ENCODE results near the gene MCAT. TPM values are rescaled to one million over a fixed set of nuclear protein-coding genes. Genes with fewer than 3 reads are reported as not detected.

Gene MCAT
- total and polyA plus RNA-seq, 7 experiments from 2014 or later = 7.1 to 17.9 (median 10.5) TPM

DNA sequence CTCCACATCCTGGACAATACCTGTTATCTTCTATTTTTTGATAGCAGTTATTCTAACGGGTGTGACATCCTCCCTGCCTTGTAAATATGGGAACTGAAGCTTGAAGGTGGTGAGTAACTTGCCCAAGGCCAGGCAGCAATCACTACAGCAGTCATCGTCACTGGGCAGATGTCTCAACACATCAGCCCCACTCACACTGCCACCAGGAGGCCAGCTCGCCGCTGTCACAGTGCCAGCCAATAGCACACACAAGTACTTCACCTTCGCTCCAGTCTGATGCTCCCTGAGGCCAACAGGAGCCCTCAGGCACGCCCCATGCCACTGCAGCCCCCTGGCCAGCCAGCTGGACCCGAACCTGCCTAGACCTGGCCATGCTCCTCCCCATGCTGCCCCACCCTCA is 49.1 kb downstream of the MCAT start:
- Histone ChIP-seq H3K36me3 (ENCODE audit: control insufficient read depth in 2 of 3, insufficient read depth in 3 of 3, low read length in 3 of 3) (no peaks in the 10 kb centered on the region), H3K27me3 (ENCODE audit: control insufficient read depth in 2 of 2, insufficient read depth in 2 of 2, low read length in 2 of 2) (no peaks in the 10 kb centered on the region), H3K9me3 (ENCODE audit: control insufficient read depth in 2 of 3, low read length in 3 of 3) (peaks cover 0 to 12% (median 0%) of the 10 kb centered on the region in 3 experiments), H3K4me3 (ENCODE audit: low read length) (no peak overlapping the region), H3K27ac (ENCODE audit: low read depth, low read length) (no peak overlapping the region), H3K4me1 (ENCODE audit: control insufficient read depth in 2 of 2, insufficient read depth in 2 of 2, low read length in 2 of 2) (peaks cover 0 to 4% of the 10 kb centered on the region in 2 donors)
- DNase-seq = no peak
- intact Hi-C loops (cut with micrococcal nuclease) = loop anchor here in 1 of 2 donors (5.0 kb wide), 1 partner anchor 312 kb away; no protein-coding TSS in a partner anchor
- Mint-ChIP-seq H3K27me3 (no peaks in the 10 kb centered on the region), H3K36me3 (peaks cover 0 to 5% (median 4%) of the 10 kb centered on the region in 5 donors), H3K9me3 (peaks cover 3 to 14% (median 6%) of the 10 kb centered on the region in 11 donors), H3K27ac (no peak overlapping the region), H3K4me3 (no peak overlapping the region), H3K4me1 (peaks cover 3 to 9% (median 6%) of the 10 kb centered on the region in 7 donors)
- peak; percentile 39 for ATAC-seq
- POLR2A ChIA-PET = no interaction called here
- CTCF ChIA-PET = no interaction called here

DNA sequence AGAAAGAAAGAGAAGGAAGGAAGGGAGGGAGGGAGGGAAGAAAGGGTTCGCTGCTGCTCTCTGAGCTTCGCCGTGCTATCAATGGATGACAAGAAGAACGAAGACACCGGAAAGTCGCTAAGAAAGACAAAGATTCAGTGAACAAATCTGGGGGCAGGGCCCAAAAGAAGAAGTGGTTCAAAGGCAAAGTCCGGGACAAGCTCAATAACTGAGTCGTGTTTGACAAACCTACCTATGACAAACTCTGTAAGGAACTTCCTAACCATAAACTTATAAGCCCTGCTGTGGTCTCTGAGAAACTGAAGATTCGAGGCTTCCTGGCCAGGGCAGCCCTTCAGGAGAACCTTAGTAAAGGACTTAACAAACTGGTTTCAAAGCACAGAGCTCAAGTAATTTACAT is 51.1 kb downstream of the MCAT start:
- Histone ChIP-seq H3K4me1 (ENCODE audit: control insufficient read depth in 2 of 2, insufficient read depth in 2 of 2, low read length in 2 of 2) (peaks cover 0 to 8% of the 10 kb centered on the region in 2 donors), H3K9me3 (ENCODE audit: control insufficient read depth in 2 of 3, low read length in 3 of 3) (peaks cover 0 to 11% (median 0%) of the 10 kb centered on the region in 3 experiments), H3K27ac (ENCODE audit: low read depth, low read length) (no peak overlapping the region), H3K4me3 (ENCODE audit: low read length) (no peak overlapping the region), H3K27me3 (ENCODE audit: control insufficient read depth in 2 of 2, insufficient read depth in 2 of 2, low read length in 2 of 2) (no peaks in the 10 kb centered on the region), H3K36me3 (ENCODE audit: control insufficient read depth in 2 of 3, insufficient read depth in 3 of 3, low read length in 3 of 3) (no peaks in the 10 kb centered on the region)
- H3K36me3 Mint-ChIP-seq = peaks cover 0 to 5% (median 4%) of the 10 kb centered on the region in 5 donors
- H3K27me3 Mint-ChIP-seq = no peaks in the 10 kb centered on the region
- H3K4me1 Mint-ChIP-seq = peaks cover 6 to 17% (median 13%) of the 10 kb centered on the region in 7 donors
- peaks cover 3 to 14% (median 6%) of the 10 kb centered on the region in 11 donors for H3K9me3 Mint-ChIP-seq
- intact Hi-C loops (cut with micrococcal nuclease) = loop anchor here in 1 of 2 donors (5.0 kb wide), 1 partner anchor 310 kb away; no protein-coding TSS in a partner anchor
- ATAC-seq (no peak), DNase-seq (no peak)
- POLR2A ChIA-PET = no interaction called here
- CTCF ChIA-PET = no interaction called here
- peak overlapping the region in 1 of 9 donors; percentile 22 for H3K27ac Mint-ChIP-seq
- no peak overlapping the region for H3K4me3 Mint-ChIP-seq

DNA sequence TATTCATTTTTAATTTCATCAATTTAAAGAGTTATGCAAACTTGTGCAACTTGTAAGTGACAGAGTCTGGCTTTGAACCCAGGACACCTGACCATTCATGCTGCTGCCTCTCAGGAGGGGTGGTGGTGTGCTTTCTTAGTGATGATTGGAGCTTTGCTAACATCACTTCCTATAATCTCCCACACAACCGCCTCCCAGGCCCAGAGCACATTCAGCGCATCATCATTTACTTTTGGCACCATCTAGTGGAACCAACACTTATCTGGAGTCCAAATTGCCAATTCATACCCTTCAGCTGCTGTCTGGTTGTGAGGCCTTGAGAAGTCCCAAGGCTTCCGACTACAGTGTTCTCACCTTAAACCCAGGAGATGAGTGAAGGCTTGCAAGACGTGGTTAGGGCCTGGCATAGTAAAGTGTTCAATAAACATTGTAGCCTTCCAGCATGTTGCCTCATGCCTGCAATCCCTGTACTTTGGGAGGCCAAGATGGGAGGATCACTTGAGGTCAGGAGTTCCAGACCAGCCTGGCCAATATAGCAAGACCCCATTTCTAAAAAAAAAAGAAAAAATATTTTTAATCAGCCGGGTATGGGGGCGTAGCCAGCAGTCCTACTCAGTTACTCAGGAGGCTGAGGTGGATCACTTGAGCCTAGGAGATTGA is 52.9 kb downstream of the MCAT start:
- CTCF ChIA-PET = interaction anchor here (0.7 to 1.1 kb wide), 3 partner anchors 54 to 469 kb away, joined by 3 to 7 read pairs (median 3); no protein-coding TSS in a partner anchor
- Histone ChIP-seq H3K9me3 (ENCODE audit: control insufficient read depth in 2 of 3, low read length in 3 of 3) (no peaks in the 10 kb centered on the region), H3K4me3 (ENCODE audit: low read length) (no peak overlapping the region), H3K27ac (ENCODE audit: low read depth, low read length) (no peak overlapping the region), H3K36me3 (ENCODE audit: control insufficient read depth in 2 of 3, insufficient read depth in 3 of 3, low read length in 3 of 3) (no peaks in the 10 kb centered on the region), H3K27me3 (ENCODE audit: control insufficient read depth in 2 of 2, insufficient read depth in 2 of 2, low read length in 2 of 2) (no peaks in the 10 kb centered on the region), H3K4me1 (ENCODE audit: control insufficient read depth in 2 of 2, insufficient read depth in 2 of 2, low read length in 2 of 2) (peaks cover 8 to 13% of the 10 kb centered on the region in 2 donors)
- H3K9me3 Mint-ChIP-seq = peaks cover 0 to 1% (median 0%) of the 10 kb centered on the region in 11 donors
- intact Hi-C loops (cut with micrococcal nuclease) = loop anchor here in 1 of 2 donors (5.0 kb wide), 1 partner anchor 308 kb away; no protein-coding TSS in a partner anchor
- peak overlapping the region in 5 of 9 donors; percentile 10 to 78 (median 74) for H3K27ac Mint-ChIP-seq
- DNase-seq (peak in 8 of 9 donors; percentile 21 to 53 (median 46)), ATAC-seq (peak; percentile 48)
- H3K4me1 Mint-ChIP-seq = peaks cover under 1 to 19% (median 17%) of the 10 kb centered on the region in 7 donors
- no peaks in the 10 kb centered on the region for H3K27me3 Mint-ChIP-seq
- POLR2A ChIA-PET = no interaction called here
- H3K36me3 Mint-ChIP-seq = peaks cover 0 to 9% (median 4%) of the 10 kb centered on the region in 5 donors
- H3K4me3 Mint-ChIP-seq = peak overlapping the region; percentile 25 to 92 (median 55)

DNA sequence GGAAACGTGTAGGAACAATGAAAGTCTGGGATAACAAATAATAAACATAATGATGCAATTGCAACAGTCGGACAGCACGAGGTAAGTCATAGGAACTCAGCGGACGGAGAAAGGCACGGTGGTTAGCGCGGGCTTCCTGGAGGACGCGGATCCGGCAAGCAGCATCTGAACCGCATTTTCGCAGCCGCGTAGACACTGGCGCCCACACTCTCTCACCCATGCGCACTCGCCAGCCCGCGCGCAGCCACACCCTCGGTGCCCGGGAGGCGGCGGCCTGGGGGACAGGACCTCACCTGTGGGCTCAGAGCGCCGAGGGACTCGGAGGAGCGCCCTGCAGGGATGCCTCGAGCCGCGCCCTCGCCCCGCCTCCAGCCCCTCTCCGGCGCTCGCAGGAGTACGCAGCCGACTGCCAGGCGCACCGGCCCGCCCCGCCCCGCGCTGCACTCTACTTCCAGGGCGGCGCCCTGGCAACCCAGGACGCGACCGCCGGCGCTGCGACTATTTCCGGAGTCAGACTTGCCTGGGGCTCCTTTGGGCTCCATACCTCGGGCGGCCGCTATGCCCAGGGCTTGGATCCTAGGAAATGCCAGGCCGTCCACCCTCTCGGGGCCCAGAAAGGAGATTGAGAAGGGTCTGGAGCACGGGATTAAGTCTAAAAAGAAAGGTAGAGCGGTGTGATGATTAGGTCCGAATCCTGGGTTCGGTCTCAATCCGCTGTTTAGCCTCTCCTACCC is 54.0 kb downstream of the MCAT start, which contains the start of gene TTLL1:
TTLL1 (minus strand) TSS at position 408 of the 734 bp plus-strand sequence. CDS start 13,805 bp downstream, outside the sequence.
- ATAC-seq (peak; percentile 93), DNase-seq (peak; percentile 79 to 90 (median 87))
- peaks cover 8 to 13% of the 10 kb centered on the region in 2 donors for H3K4me1 ChIP-seq (ENCODE audit: control insufficient read depth in 2 of 2, insufficient read depth in 2 of 2, low read length in 2 of 2)
- H3K4me1 Mint-ChIP-seq = peaks cover 0 to 19% (median 17%) of the 10 kb centered on the region in 7 donors
- no peaks in the 10 kb centered on the region for H3K27me3 Mint-ChIP-seq
- H3K4me3 Mint-ChIP-seq = peak within 1 kb of the TSS; percentile 77 to 98 (median 92)
- no peaks in the 10 kb centered on the region for H3K27me3 ChIP-seq (ENCODE audit: control insufficient read depth in 2 of 2, insufficient read depth in 2 of 2, low read length in 2 of 2)
- H3K9me3 Mint-ChIP-seq = no peaks in the 10 kb centered on the region
- no peaks in the 10 kb centered on the region for H3K36me3 ChIP-seq (ENCODE audit: control insufficient read depth in 2 of 3, insufficient read depth in 3 of 3, low read length in 3 of 3)
- POLR2A ChIA-PET = no interaction called here
- peak within 1 kb of the TSS; percentile 60 for H3K27ac ChIP-seq (ENCODE audit: low read depth, low read length)
- CTCF ChIA-PET = no interaction called here
- H3K4me3 ChIP-seq (ENCODE audit: low read length) = peak within 1 kb of the TSS; percentile 49
- no peaks in the 10 kb centered on the region for H3K9me3 ChIP-seq (ENCODE audit: control insufficient read depth in 2 of 3, low read length in 3 of 3)
- peaks cover 0 to 11% (median 5%) of the 10 kb centered on the region in 5 donors for H3K36me3 Mint-ChIP-seq
- H3K27ac Mint-ChIP-seq = peak within 1 kb of the TSS; percentile 49 to 96 (median 82)
- intact Hi-C loops (cut with micrococcal nuclease) = loop anchor here (1.0 to 2.0 kb wide), 8 partner anchors 21 to 475 kb away; partner anchors contain the start of genes BIK (in 2 of the 2), PACSIN2 (in 2 of the 2), ARFGAP3 (in 1 of the 2) and MCAT (in 1 of the 2)

DNA sequence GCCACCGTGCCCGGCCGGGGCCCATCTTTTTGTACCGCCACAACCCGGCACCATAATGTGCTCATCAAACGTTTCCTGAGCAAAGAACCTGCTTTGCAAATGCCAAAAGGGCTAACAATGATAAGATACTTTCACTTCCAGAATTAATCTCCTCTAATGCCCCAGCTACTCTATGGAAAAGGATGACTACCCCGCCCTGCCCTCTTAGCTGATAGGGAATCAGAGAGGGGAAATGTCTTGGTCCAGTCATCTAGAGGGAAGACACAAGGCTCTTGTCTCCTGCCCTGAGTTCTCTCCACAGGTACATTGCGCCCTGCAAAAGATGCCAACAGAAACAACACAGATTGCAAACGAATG is 54.6 kb downstream of the MCAT start:
- Histone ChIP-seq H3K4me1 (ENCODE audit: control insufficient read depth in 2 of 2, insufficient read depth in 2 of 2, low read length in 2 of 2) (peaks cover 8 to 13% of the 10 kb centered on the region in 2 donors), H3K9me3 (ENCODE audit: control insufficient read depth in 2 of 3, low read length in 3 of 3) (no peaks in the 10 kb centered on the region), H3K4me3 (ENCODE audit: low read length) (peak overlapping the region; percentile 49), H3K27ac (ENCODE audit: low read depth, low read length) (peak overlapping the region; percentile 60), H3K27me3 (ENCODE audit: control insufficient read depth in 2 of 2, insufficient read depth in 2 of 2, low read length in 2 of 2) (no peaks in the 10 kb centered on the region), H3K36me3 (ENCODE audit: control insufficient read depth in 2 of 3, insufficient read depth in 3 of 3, low read length in 3 of 3) (no peaks in the 10 kb centered on the region)
- Mint-ChIP-seq H3K27me3 (no peaks in the 10 kb centered on the region), H3K27ac (peak overlapping the region; percentile 49 to 96 (median 78)), H3K4me1 (peaks cover 0 to 19% (median 17%) of the 10 kb centered on the region in 7 donors), H3K9me3 (no peaks in the 10 kb centered on the region), H3K4me3 (peak overlapping the region; percentile 77 to 98 (median 92)), H3K36me3 (peaks cover 0 to 11% (median 5%) of the 10 kb centered on the region in 5 donors)
- no peak for DNase-seq
- intact Hi-C loops (cut with micrococcal nuclease) = loop anchor here (1.0 to 2.0 kb wide), 4 partner anchors 22 to 474 kb away; partner anchors contain the start of genes ARFGAP3 (in 1 of the 2), BIK (in 1 of the 2), MCAT (in 1 of the 2) and POLDIP3 (in 1 of the 2)
- CTCF ChIA-PET = no interaction called here
- ATAC-seq = no peak
- POLR2A ChIA-PET = interaction anchor here (0.6 kb wide), 1 partner anchor 282 kb away, joined by 3 read pairs; no protein-coding TSS in a partner anchor

Measured in naive thymus-derived CD4-positive, alpha-beta T cell (primary cell).